H1 (cell line): ENCODE results near the gene APOA1. TPM values are rescaled to one million over a fixed set of nuclear protein-coding genes. Genes with fewer than 3 reads are reported as not detected.

Experiments
- POU5F1 ChIP-seq: IDR thresholded peaks from 2 replicates; pipeline ENCODE4 v1.6.1; 2011; ENCODE audit warnings: low read depth, mild to moderate bottlenecking, low read length, moderate library complexity
- RAD21 ChIP-seq, 2 experiments: IDR thresholded peaks in 1 of 2; conservative IDR thresholded peaks in 1 of 2; 2 replicates each; pipeline ENCODE4 v1.6.1; 2011; ENCODE audit warnings: low read depth in 2 of 2, low read length in 2 of 2, improper control_type of control experiment in 1 of 2, inconsistent platforms in 1 of 2, mild to moderate bottlenecking in 1 of 2, moderate library complexity in 1 of 2
- TBP ChIP-seq: IDR thresholded peaks from 2 replicates; pipeline ENCODE4 v1.6.1; 2011; ENCODE audit warnings: low read depth, low read length, improper control_type of control experiment
- polyA plus RNA-seq, 7 experiments: library from polyadenylated mRNA; depleted of rRNA in 3 of 7; stranded (reverse) in 5 of 7; unstranded in 2 of 7; fragments of >200 nt in 5 of 7; fragments of 200-250 nt in 2 of 7; gene quantifications; 1 replicate in 5 of 7; 2 replicates in 1 of 7; 4 replicates in 1 of 7; pipeline versions ENCODE4 v1.2.1 to v1.2.3, GENCODE V29; 2011 to 2013; ENCODE audit warnings: missing spikeins in 2 of 7, mixed read lengths in 2 of 7
- total RNA-seq: library from RNA; stranded (reverse); fragmentation: NEBNext Ultra II Directional; extraction: Animal tissue kit (Norgen Biotek cat#: 25700); gene quantifications from 2 replicates; pipeline ENCODE4 v1.2.1, GENCODE V29; 2021

The APOA1 gene
- total and polyA plus RNA-seq, 2 of the 8 experiments (the other 6 are each of a cell fraction or from before 2014, with no cell fraction given): 0.80 TPM; not detected in 1

GRCh38 chr11:116814502-116814901 is 22.9 kb downstream of the APOA1 start (continued):
- no peak for TF ChIP-seq RAD21 (IDR thresholded peaks at IDR 0.05 in 1 of 2, conservative IDR thresholded peaks at IDR 0.05 in 1 of 2; ENCODE audit: low read depth in 2 of 2, low read length in 2 of 2)
- no peak for TF ChIP-seq TBP
- no peak for TF ChIP-seq POU5F1
- TF ChIP-seq, all 59 proteins: peak for 0
